Subcutaneous abdominal adipose tissue (tissue), 5 donors: ENCODE data around the gene PDZRN3.
"Not testable (repeated sequence)": the region's sequence is repeated elsewhere in the genome, so short reads cannot be mapped to it uniquely, and the experiment has no call there.

Experiments used
- H3K27ac ChIP-seq: one replicate; pipeline ENCODE4 v1.7.0; 2013; ENCODE audit warnings: low read depth, mild to moderate bottlenecking, inconsistent platforms, low read length, moderate library complexity
- H3K27me3 ChIP-seq, 5 donors: one replicate each; pipeline ENCODE4 v1.7.0; 2013; ENCODE audit warnings: low read length in 5 of 5, inconsistent platforms in 1 of 5; ENCODE audit not compliant: control insufficient read depth in 5 of 5, insufficient read depth in 4 of 5
- H3K36me3 ChIP-seq, 5 donors: one replicate each; pipeline ENCODE4 v1.7.0; 2013; ENCODE audit warnings: low read length in 5 of 5; ENCODE audit not compliant: control insufficient read depth in 5 of 5, insufficient read depth in 5 of 5
- H3K4me1 ChIP-seq, 5 donors: one replicate each; pipeline ENCODE4 v1.7.0; 2013; ENCODE audit warnings: low read length in 5 of 5, mild to moderate bottlenecking in 3 of 5, moderate library complexity in 1 of 5; ENCODE audit not compliant: control insufficient read depth in 5 of 5, insufficient read depth in 5 of 5
- H3K4me3 ChIP-seq, 5 donors: one replicate each; pipeline ENCODE4 v1.7.0; 2013; ENCODE audit warnings: low read length in 5 of 5, low read depth in 1 of 5
- H3K9ac ChIP-seq, 5 donors: one replicate each; pipeline ENCODE4 v1.7.0; 2013; ENCODE audit warnings: low read length in 5 of 5, mild to moderate bottlenecking in 4 of 5, moderate library complexity in 3 of 5
- H3K9me3 ChIP-seq, 5 donors: one replicate each; pipeline ENCODE4 v1.7.0; 2013; ENCODE audit warnings: low read length in 5 of 5; ENCODE audit not compliant: control insufficient read depth in 5 of 5
- donor health status: healthy.
- donor health status: healthy.
- donor health status: healthy.
- donor health status: healthy.
- donor health status: healthy.

The PDZRN3 gene

GRCh38 chr3:73568371-73568862 lies 56.3 kb downstream of the PDZRN3 start:
- H3K4me1 ChIP-seq = no peaks in the 10 kb centered on the region
- no peak overlapping the region for H3K4me3 ChIP-seq
- no peaks in the 10 kb centered on the region for H3K27me3 ChIP-seq
- no peaks in the 10 kb centered on the region for H3K9me3 ChIP-seq
- no peaks in the 10 kb centered on the region for H3K36me3 ChIP-seq
- H3K27ac ChIP-seq = no peak overlapping the region
- H3K9ac ChIP-seq = no peak overlapping the region

- H3K27me3 ChIP-seq, H3K9me3 ChIP-seq, H3K36me3 ChIP-seq, H3K9ac ChIP-seq, H3K4me3 ChIP-seq, H3K27ac ChIP-seq: not testable (repeated sequence)
- peaks cover 0 to 14% (median 4%) of the 10 kb centered on the region in 5 donors for H3K4me1 ChIP-seq
Observed at GRCh38 chr3:73565374-73565773, 59.4 kb downstream of the PDZRN3 start.

GRCh38 chr3:73563896-73564582 lies 60.7 kb downstream of the PDZRN3 start:
- Histone ChIP-seq H3K4me1 (peaks cover 0 to 27% (median 12%) of the 10 kb centered on the region in 5 donors), H3K9me3 (no peaks in the 10 kb centered on the region), H3K27ac (no peak overlapping the region), H3K27me3 (no peaks in the 10 kb centered on the region), H3K9ac (no peak overlapping the region), H3K4me3 (no peak overlapping the region), H3K36me3 (no peaks in the 10 kb centered on the region)

GRCh38 chr3:73561494-73561893 lies 63.2 kb downstream of the PDZRN3 start:
- H3K27ac ChIP-seq = peak overlapping the region; percentile 1
- no peaks in the 10 kb centered on the region for H3K9me3 ChIP-seq
- H3K4me1 ChIP-seq = peaks cover 8 to 53% (median 33%) of the 10 kb centered on the region in 5 donors
- no peaks in the 10 kb centered on the region for H3K36me3 ChIP-seq
- H3K27me3 ChIP-seq = no peaks in the 10 kb centered on the region
- H3K9ac ChIP-seq = no peak overlapping the region
- H3K4me3 ChIP-seq = no peak overlapping the region

GRCh38 chr3:73559749-73560148 lies 65.0 kb downstream of the PDZRN3 start:
- Histone ChIP-seq H3K4me1 (peaks cover 8 to 64% (median 41%) of the 10 kb centered on the region in 5 donors), H3K27ac (peak overlapping the region; percentile 89)

GRCh38 chr3:73558727-73559075 lies 66.0 kb downstream of the PDZRN3 start:
- Histone ChIP-seq H3K36me3 (no peaks in the 10 kb centered on the region), H3K4me1 (peaks cover 8 to 66% (median 45%) of the 10 kb centered on the region in 5 donors), H3K27ac (peak overlapping the region; percentile 89), H3K27me3 (no peaks in the 10 kb centered on the region), H3K4me3 (no peak overlapping the region), H3K9me3 (no peaks in the 10 kb centered on the region), H3K9ac (no peak overlapping the region)

More at GRCh38 chr3:73559749-73560148, 65.0 kb downstream of the PDZRN3 start:
- H3K9me3 ChIP-seq = no peaks in the 10 kb centered on the region
- H3K9ac ChIP-seq = no peak overlapping the region
- no peaks in the 10 kb centered on the region for H3K36me3 ChIP-seq
- H3K27me3 ChIP-seq = no peaks in the 10 kb centered on the region
- no peak overlapping the region for H3K4me3 ChIP-seq

- Histone ChIP-seq H3K27ac (peak overlapping the region; percentile 89), H3K27me3 (no peaks in the 10 kb centered on the region), H3K9ac (no peak overlapping the region), H3K4me1 (peaks cover 8 to 66% (median 45%) of the 10 kb centered on the region in 5 donors), H3K9me3 (no peaks in the 10 kb centered on the region), H3K4me3 (no peak overlapping the region), H3K36me3 (no peaks in the 10 kb centered on the region)
Observed at GRCh38 chr3:73557986-73558726, 66.6 kb downstream of the PDZRN3 start.

- H3K36me3 ChIP-seq = no peaks in the 10 kb centered on the region
- H3K4me1 ChIP-seq = peaks cover 8 to 64% (median 45%) of the 10 kb centered on the region in 5 donors
- peak overlapping the region; percentile 89 for H3K27ac ChIP-seq
- H3K4me3 ChIP-seq = peak overlapping the region in 3 of 5 donors; percentile 14 to 39 (median 20)
- H3K27me3 ChIP-seq = no peaks in the 10 kb centered on the region
- peak overlapping the region in 3 of 5 donors; percentile 37 to 66 (median 43) for H3K9ac ChIP-seq
- H3K9me3 ChIP-seq = no peaks in the 10 kb centered on the region
Observed at GRCh38 chr3:73556520-73557372, 68.0 kb downstream of the PDZRN3 start.

GRCh38 chr3:73555076-73555475 lies 69.7 kb downstream of the PDZRN3 start:
- H3K9me3 ChIP-seq = no peaks in the 10 kb centered on the region
- H3K9ac ChIP-seq = peak overlapping the region in 1 of 5 donors; percentile 48
- peaks cover 0 to 4% (median 0%) of the 10 kb centered on the region in 5 donors for H3K36me3 ChIP-seq
- no peaks in the 10 kb centered on the region for H3K27me3 ChIP-seq
- no peak overlapping the region for H3K4me3 ChIP-seq
- peaks cover 8 to 49% (median 40%) of the 10 kb centered on the region in 5 donors for H3K4me1 ChIP-seq
- peak overlapping the region; percentile 35 for H3K27ac ChIP-seq
